ENCODE data around the gene MCRS1.

The MCRS1 gene

GRCh38 chr12:49555631-49556390, 12.1 kb downstream of the MCRS1 start:
- DNase-seq, result no peak

GRCh38 chr12:49554266-49554665, 13.7 kb downstream of the MCRS1 start:
- no peak for DNase-seq

GRCh38 chr12:49553512-49554088, 14.3 kb downstream of the MCRS1 start:
- peak; percentile 48 to 77 for DNase-seq

GRCh38 chr12:49552899-49553298, 15.0 kb downstream of the MCRS1 start:
- no peak for DNase-seq

- no peak for DNase-seq
Measured at GRCh38 chr12:49552425-49552824, 15.5 kb downstream of the MCRS1 start.

- no peak for DNase-seq
Measured at GRCh38 chr12:49552014-49552413, 15.9 kb downstream of the MCRS1 start.

- no peak for DNase-seq
Measured at GRCh38 chr12:49550693-49551252, 17.2 kb downstream of the MCRS1 start.

- peak; percentile 77 to 89 for DNase-seq
Measured at GRCh38 chr12:49549735-49550692, 17.9 kb downstream of the MCRS1 start.

- no peak for DNase-seq
Measured at GRCh38 chr12:49548822-49549648, 18.9 kb downstream of the MCRS1 start.

GRCh38 chr12:49548481-49548821, 19.5 kb downstream of the MCRS1 start:
- no peak for DNase-seq

- DNase-seq, result no peak
Measured at GRCh38 chr12:49547090-49547690, 20.8 kb downstream of the MCRS1 start.

GRCh38 chr12:49546481-49546880, 21.5 kb downstream of the MCRS1 start:
- no peak for DNase-seq

GRCh38 chr12:49545815-49546214, 22.1 kb downstream of the MCRS1 start:
- DNase-seq, result no peak

GRCh38 chr12:49543914-49544815, 23.8 kb downstream of the MCRS1 start:
- no peak for DNase-seq

GRCh38 chr12:49543221-49543913, 24.6 kb downstream of the MCRS1 start:
- no peak for DNase-seq

- DNase-seq, result no peak
Measured at GRCh38 chr12:49542592-49543160, 25.3 kb downstream of the MCRS1 start.

- DNase-seq, result no peak
Measured at GRCh38 chr12:49541911-49542505, 25.9 kb downstream of the MCRS1 start.

GRCh38 chr12:49541140-49541861, 26.6 kb downstream of the MCRS1 start:
- no peak for DNase-seq
